ENCODE measurements around the gene NDUFA7. TPM values are rescaled to one million over a fixed set of nuclear protein-coding genes. Genes with fewer than 3 reads are reported as not detected.
"Not testable (repeated sequence)": the region's sequence is repeated elsewhere in the genome, so short reads cannot be mapped to it uniquely, and the experiment has no call there.

NDUFA7 gene
- total RNA-seq, 2 donors from 2014 or later = 81.0 to 82.0 TPM

DNA sequence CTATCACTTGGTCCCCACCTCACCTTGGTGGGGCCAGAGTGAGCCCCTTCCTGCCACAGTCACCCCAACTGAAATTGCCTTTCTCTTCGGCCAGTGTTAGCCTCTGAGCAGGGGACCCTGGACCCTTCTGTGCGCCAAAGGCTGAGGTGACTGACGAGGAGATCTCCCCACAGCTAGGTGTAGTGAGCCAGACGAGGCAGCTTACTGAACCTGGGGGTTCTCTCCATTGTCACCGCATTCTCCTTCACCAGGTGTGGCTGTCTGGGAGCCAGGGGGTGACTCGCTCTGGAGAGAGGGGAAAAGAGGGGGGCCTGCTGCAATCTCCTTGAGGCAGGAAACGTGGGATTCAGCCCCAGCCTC lies 1.4 kb upstream of the NDUFA7 start:
- no peak for TF ChIP-seq CTCF (IDR thresholded peaks at IDR 0.05)
- Histone ChIP-seq H3K27ac (peak overlapping the region; percentile 90 to 93), H3K36me3 (peaks cover 16% of the 10 kb centered on the region), H3K9me3 (no peaks in the 10 kb centered on the region), H3K27me3 (no peaks in the 10 kb centered on the region), H3K4me1 (peaks cover 0 to 42% of the 10 kb centered on the region in 2 donors), H3K4me3 (peak overlapping the region; percentile 78 to 92)
- DNase-seq (ENCODE audit: low spot score) = no peak

- no peak for TF ChIP-seq CTCF (IDR thresholded peaks at IDR 0.05)
- DNase-seq (ENCODE audit: low spot score) = no peak
- Histone ChIP-seq H3K4me3 (peak overlapping the region; percentile 78 to 92), H3K9me3 (no peaks in the 10 kb centered on the region), H3K36me3 (peaks cover 16% of the 10 kb centered on the region), H3K27ac (peak overlapping the region; percentile 90 to 93), H3K27me3 (no peaks in the 10 kb centered on the region), H3K4me1 (peaks cover 0 to 43% of the 10 kb centered on the region in 2 donors)
Observed at GRCh38 chr19:8321986-8322637, 937 bp upstream of the NDUFA7 start.

GRCh38 chr19:8320564-8321066 lies 560 bp downstream of the NDUFA7 start:
- TF ChIP-seq CTCF (IDR thresholded peaks at IDR 0.05) = no peak
- Histone ChIP-seq H3K36me3 (peaks cover 23% of the 10 kb centered on the region), H3K27me3 (no peaks in the 10 kb centered on the region), H3K9me3 (no peaks in the 10 kb centered on the region), H3K27ac (peak overlapping the region; percentile 90 to 93), H3K4me3 (peak overlapping the region; percentile 78 to 92), H3K4me1 (peaks cover 0 to 48% of the 10 kb centered on the region in 2 donors)
- DNase-seq (ENCODE audit: low spot score) = no peak

DNA sequence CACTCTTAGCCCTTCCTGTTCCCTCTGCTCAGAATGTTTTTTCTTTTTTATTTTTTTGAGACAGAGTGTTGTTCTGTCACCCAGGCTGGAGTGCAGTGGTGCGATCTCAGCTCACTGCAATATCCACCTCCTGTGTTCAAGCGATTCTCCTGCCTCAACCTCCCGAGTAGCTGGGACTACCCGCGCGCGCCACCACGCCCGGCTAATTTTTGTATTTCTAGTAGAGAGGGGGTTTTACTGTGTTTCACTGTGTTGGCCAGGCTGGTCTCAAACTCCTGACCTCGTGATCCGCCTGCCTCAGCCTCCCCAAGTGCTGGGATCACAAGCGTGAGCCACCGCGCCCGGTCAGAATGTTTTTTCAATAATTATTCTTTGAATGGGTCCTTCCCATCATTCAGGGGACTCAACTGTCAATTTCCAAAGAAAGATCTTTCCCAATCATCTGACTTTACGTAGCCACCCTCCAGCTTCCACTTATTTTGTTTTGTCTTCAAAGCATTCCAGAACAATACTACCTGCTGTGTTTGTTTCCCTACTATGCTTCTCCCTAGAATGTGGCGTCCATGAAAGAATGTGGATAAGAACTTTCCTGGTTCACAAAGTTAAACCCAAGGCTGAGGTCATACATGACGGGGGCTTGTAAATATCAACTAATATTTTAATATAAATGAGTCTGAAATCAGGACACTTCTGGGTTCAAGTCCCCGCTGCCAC lies 1.2 kb downstream of the NDUFA7 start:
- H3K4me1 ChIP-seq = peaks cover 0 to 47% of the 10 kb centered on the region in 2 donors
- H3K36me3 ChIP-seq = peaks cover 29% of the 10 kb centered on the region
- peak overlapping the region; percentile 78 to 92 for H3K4me3 ChIP-seq
- no peaks in the 10 kb centered on the region for H3K9me3 ChIP-seq
- TF ChIP-seq CTCF (IDR thresholded peaks at IDR 0.05) = no peak
- DNase-seq (ENCODE audit: low spot score) = no peak
- peak overlapping the region; percentile 90 to 93 for H3K27ac ChIP-seq
- no peaks in the 10 kb centered on the region for H3K27me3 ChIP-seq

DNA sequence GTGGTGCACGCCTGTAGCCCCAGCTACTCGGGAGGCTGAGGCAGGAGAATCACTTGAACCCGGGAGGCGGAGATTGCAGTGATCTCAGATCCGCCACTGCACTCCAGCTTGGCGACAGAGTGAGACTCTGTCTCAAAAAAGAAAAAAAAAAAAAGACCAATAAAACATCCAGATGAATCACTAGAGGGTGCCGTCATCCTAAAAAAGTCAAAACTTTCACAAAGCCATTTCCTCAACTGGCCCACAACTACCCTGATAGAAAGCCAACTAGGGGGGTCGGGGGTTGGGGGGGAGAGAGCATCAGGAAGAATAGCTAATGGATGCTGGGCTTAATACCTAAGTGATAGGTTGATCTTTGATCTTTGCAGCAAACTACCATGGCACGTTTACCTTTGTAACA lies 2.3 kb downstream of the NDUFA7 start:
- not testable (repeated sequence) for H3K27ac ChIP-seq; H3K27me3 ChIP-seq; H3K4me3 ChIP-seq; DNase-seq (ENCODE audit: low spot score); H3K9me3 ChIP-seq
- Histone ChIP-seq H3K36me3 (peaks cover 30% of the 10 kb centered on the region), H3K4me1 (peaks cover 0 to 36% of the 10 kb centered on the region in 2 donors)

GRCh38 chr19:8316351-8317125 lies 4.6 kb downstream of the NDUFA7 start:
- TF ChIP-seq CTCF (IDR thresholded peaks at IDR 0.05) = no peak
- Histone ChIP-seq H3K9me3 (no peaks in the 10 kb centered on the region), H3K36me3 (peaks cover 24% of the 10 kb centered on the region), H3K4me1 (peaks cover 0 to 27% of the 10 kb centered on the region in 2 donors), H3K27ac (no peak overlapping the region), H3K27me3 (no peaks in the 10 kb centered on the region), H3K4me3 (no peak overlapping the region)
- no peak for DNase-seq (ENCODE audit: low spot score)

GRCh38 chr19:8314981-8315640 lies 6.1 kb downstream of the NDUFA7 start:
- H3K27me3 ChIP-seq; DNase-seq (ENCODE audit: low spot score); H3K9me3 ChIP-seq; H3K4me3 ChIP-seq; H3K27ac ChIP-seq: not testable (repeated sequence)
- peaks cover 0 to 23% of the 10 kb centered on the region in 2 donors for H3K4me1 ChIP-seq
- H3K36me3 ChIP-seq = peaks cover 38% of the 10 kb centered on the region
